GM18526 (cell line): ENCODE measurements around the gene XPNPEP3.

ENCODE experiments used
- POLR2A ChIP-seq: IDR thresholded peaks from 3 replicates; pipeline ENCODE4 v1.6.1; 2011; ENCODE audit not compliant: insufficient read length; ENCODE audit errors: extremely low read depth

XPNPEP3 gene

DNA sequence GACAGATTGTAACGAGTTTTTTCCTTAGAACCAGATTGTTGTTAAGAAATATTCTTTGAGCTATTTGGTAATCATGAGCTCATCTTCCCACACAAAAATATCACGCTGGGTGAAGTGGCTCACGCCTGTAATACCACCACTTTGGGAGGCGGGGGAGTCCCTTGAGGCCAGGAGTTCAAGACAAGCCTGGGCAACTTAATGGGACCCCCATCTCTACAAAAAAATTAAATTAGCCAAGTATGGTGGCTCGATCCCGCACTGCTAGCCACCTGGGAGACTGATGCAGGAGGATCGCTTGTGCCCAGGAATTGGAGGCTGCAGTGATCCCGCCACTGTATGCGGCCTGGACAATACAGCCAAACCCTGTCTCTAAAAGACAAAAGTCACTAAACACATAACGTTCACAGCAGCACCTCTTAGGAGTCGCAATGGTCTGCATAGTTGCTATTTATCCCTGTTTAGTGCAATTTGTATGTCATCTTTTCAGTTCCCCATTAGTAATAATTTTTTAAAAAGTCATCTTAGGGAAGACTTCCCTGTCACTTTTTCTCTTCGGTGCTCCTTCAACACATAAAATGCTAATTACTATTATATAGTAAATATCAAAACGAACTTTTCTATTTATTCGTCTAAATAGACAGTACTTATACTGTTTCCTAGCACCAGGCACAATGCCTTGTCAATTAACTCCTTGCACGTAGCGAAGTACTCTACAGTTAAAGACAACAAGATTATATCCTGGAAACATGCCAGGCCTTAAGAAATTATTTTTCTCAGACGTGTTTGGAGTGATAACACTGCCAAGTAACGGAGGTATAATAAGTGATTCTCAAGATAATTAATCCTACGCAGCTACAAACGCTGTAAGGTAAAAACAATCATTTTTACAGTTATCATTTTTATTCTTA is 1.6 kb upstream of the XPNPEP3 start:
- no peak for TF ChIP-seq POLR2A

DNA sequence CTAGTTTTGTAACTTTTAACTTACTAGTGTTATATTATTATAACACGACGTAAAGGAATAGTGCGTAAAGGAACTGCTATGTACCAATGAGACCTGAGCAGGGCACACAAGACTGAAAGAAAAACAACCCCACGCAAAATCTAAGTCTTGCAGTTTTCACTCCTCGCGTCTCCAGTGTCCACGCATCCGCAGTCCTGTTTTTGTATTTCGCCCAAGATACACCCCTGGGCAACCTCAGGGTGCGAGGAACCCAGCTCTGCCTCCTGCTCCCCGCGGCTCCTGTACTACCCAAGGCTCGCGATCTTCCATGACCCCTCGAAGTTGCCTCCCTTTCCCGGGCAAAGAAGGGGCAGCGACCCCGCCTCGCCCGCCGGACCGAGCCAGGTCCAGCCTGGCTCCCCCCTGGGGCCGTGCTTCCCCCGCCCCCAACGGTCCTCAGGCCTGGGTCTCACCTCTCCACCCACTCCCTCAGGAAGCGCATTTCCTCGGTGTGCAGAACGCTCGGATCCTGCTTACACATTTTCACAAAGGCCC is 902 bp upstream of the XPNPEP3 start:
- no peak for TF ChIP-seq POLR2A

DNA sequence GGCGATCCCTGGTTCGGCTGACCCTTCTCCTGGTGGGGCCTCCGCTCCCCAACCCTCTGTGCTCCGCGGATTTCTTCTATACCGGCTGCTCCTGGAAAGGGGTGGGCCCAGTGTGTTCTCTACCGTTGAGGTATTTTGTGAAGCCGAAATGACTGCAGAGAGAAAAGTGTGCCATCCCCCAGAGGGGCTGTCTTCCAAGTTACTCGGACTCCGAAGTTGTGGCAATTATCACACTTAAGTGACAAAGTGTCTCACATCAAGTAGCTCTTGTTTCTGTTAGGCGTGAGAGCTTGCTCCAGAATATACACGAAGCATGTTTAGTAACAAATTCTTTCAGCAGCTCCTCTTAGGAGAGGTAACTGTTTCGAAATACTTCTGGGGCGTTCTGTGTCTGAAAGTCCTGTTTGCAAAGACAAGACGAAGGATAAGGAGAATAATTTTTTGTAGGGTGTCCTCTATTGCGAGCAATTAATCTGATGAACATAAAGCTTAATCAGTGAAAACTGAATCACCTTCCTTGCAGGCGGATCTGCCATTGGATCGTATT is 434 bp downstream of the XPNPEP3 start:
- no peak for TF ChIP-seq POLR2A

DNA sequence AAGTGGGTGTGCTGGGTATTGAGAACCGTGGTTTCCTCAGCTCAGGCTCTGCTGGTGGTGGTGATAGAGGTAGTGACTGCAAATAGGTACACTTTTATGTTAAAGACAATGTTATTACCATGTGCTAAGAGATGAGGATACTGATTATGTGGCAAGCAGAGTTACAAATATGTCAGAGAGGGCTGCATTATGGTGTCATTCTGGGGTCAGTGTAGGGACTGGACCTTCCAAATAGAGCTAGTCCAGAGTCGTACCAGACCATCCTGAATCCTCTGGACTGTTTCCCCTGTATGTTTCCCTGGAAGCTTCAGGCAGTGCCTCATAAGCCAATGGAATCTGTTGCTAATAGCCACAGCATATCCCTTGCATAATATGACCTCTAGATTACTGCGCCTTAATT is 5.1 kb downstream of the XPNPEP3 start, which contains the start of gene DNAJB7:
DNAJB7 (minus strand) TSS at position 101 of the 400 bp plus-strand sequence. CDS start 119 bp downstream, outside the sequence.
- no peak for TF ChIP-seq POLR2A

DNA sequence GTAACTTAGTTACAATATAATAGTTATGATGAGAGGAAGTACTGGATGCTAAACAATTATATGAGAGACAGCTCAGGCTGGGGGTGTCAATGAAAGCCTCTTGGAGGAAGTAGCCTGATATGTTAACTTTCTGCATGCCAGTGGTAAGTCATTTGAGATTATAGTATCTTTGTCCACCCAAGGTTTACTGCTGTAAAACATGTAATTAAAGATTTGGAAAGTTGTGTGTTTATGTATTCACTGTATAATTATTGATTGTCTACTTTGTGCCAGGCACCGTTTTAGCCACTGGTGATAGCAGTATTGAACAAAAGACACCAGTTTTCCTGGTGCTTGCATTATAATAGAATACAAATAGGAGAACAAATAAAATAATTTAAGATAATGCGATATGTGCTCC is 5.6 kb downstream of the XPNPEP3 start:
- no peak for TF ChIP-seq POLR2A

DNA sequence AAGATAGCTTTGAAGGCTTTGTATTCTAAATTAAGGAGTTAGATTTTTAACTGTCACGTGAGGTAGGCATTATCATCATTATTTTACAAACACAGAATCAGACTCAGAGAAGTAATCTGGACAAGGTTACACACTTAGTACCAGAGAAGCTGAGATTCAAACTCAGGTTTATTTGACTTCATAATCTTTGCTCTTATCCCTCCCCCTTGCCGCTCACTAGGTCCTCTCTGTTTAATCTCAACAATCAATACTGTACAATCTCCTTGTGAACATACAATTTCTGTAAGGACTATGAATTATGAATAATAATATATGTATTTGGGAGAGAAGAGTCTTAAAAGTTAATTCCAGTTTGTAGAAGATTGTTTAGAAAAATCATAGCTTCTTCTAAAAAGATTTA is 10.2 kb downstream of the XPNPEP3 start:
- TF ChIP-seq POLR2A, result no peak

DNA sequence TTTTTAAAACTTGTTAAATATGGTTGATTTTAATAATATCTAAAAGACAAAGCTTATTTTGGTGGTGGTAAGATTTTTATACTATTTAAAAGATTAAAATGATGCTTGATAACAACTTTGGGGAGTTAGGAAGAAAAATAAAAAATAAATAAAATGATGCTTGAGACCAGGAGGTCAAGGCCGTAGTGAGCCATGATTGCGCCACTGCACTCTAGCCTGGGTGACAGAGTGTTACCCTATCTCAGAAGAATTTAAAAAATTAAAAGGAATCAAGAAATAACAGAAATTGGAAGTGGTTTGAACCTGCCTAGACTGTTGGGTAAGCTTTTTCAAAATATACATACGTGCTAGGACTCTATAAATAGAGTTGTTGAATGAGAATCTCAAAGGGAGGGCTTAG is 17.1 kb downstream of the XPNPEP3 start:
- no peak for TF ChIP-seq POLR2A

DNA sequence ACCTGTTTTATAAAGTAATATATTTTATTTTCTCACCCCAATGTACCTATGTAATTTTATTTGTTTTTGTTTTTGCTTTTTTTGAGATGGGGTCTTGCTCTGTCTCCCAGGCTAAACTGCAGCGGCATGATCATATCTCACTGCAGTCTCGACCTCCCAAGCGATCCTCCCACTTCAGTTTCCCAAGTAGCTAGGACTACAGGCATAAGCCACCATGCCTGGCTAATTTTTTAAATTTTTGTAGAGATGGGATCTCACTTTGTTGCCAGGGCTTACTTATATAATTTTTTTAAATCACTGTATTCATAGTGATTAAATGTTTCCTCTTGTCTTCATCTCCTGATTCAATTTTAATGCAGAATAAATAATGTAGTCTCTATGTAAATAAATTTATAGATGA is 18.2 kb downstream of the XPNPEP3 start:
- TF ChIP-seq POLR2A, result no peak

GRCh38 chr22:40876907-40877306 is 20.0 kb downstream of the XPNPEP3 start:
- TF ChIP-seq POLR2A, result no peak

GRCh38 chr22:40877488-40877887 is 20.5 kb downstream of the XPNPEP3 start:
- no peak for TF ChIP-seq POLR2A

DNA sequence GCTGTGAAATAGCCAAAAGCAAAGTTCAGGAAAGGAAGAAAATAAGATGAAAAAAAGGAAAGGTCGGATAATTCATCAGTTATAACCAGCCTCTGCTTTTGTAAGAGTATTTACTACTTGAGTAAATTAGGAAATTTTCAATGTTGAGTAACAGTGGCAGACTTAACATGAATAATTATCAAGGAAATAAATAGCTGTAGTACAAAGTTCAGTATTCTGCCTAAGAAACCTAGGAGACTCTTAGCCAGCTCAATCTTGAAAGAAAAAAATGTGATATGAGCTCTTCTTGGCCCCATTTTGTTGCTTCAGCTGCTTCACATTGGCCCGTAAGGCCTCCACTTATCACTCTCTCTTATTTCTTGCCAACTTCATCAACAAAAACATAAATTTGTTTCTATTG is 22.0 kb downstream of the XPNPEP3 start:
- no peak for TF ChIP-seq POLR2A

- no peak for TF ChIP-seq POLR2A
Measured at GRCh38 chr22:40889116-40889515, 32.2 kb downstream of the XPNPEP3 start.

- TF ChIP-seq POLR2A, result no peak
Measured at GRCh38 chr22:40890881-40891280, 33.9 kb downstream of the XPNPEP3 start.

GRCh38 chr22:40894417-40894816 is 37.5 kb downstream of the XPNPEP3 start:
- no peak for TF ChIP-seq POLR2A

GRCh38 chr22:40898850-40899357 is 42.0 kb downstream of the XPNPEP3 start:
- no peak for TF ChIP-seq POLR2A

- no peak for TF ChIP-seq POLR2A
Measured at GRCh38 chr22:40904101-40904500, 47.2 kb downstream of the XPNPEP3 start.
